GM21423 (cell line): ENCODE data around the gene ETS2.

ENCODE experiments used
- ATAC-seq: cut with Tn5 transposase; IDR thresholded peaks from one replicate; pipeline ENCODE4 v1.9.1; 2021; ENCODE audit warnings: mild to moderate bottlenecking, moderate library complexity; ENCODE audit not compliant: unreplicated experiment

ETS2 gene

GRCh38 chr21:38800924-38801744, 4.6 kb upstream of the ETS2 start:
- no peak for ATAC-seq

GRCh38 chr21:38802050-38803026, 3.4 kb upstream of the ETS2 start:
- ATAC-seq = no peak

DNA sequence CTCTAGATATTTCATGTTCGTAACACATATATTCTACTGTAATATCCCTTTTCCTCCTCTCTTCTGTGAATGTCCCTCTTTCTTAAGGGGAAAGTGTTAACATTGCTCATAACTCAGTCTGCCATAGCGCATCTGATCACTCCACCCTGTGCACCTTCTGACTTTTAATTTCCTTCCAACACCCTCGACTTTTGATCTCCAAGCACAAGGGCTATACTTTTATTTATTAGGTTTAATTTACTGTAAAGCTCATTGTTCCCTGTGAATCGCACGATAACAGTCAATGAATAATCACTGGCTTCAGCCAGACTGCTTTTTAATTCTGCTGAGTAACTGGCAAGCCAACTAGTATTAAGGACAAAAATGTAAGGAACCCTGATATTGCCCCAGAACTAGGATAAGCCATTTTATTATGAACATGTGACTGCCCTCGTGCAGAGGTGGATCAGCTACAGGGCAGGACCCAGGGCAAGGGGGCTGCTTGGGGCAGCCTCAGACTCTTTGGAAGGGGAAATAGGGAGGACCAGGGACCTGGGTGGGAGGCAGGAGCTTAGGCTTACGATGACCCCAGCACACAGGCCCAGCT, 2.6 kb upstream of the ETS2 start:
- ATAC-seq = no peak

DNA sequence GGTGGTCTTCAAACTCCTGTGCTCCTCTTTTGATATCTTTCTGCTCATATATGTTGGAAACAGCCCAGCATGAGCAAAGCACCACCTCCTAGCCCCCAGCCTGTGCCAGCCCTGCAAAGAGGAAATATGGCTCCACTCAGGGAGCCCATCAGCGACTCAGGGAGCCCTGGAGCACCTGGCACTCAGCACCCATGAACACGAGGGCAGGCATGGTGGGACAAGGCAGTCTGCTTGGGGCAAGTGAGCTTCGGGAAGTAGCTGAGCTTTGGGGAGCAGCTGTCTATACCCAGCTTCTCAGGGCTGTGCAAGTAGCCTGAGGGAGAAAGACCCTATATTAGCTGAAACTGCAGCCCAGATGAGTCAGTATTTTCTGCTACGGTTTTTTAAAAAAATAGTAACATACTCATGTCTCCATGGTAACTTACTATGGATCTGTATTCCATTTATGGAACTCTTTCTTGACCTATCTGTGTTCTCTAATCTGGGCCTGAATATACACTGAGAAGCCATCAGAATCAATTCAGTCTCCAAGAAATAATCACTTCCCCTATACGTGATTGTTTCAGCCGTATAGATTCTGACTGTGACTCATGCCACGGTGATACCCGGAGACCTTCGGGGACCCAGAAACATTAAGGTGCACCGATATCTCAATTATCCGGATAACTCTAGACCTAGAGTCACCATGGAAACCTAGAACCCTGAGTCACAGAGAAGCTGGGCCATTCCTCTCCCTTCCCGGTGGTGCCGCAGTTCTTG, 1.5 kb upstream of the ETS2 start:
- no peak for ATAC-seq

GRCh38 chr21:38804789-38805327, 871 bp upstream of the ETS2 start:
- ATAC-seq = no peak

- ATAC-seq = peak; percentile 18
Observed at GRCh38 chr21:38806153-38806941, 618 bp downstream of the ETS2 start.

- no peak for ATAC-seq
Observed at GRCh38 chr21:38806942-38807284, 1.2 kb downstream of the ETS2 start.

- no peak for ATAC-seq
Observed at GRCh38 chr21:38807441-38807871, 1.7 kb downstream of the ETS2 start.

- ATAC-seq = no peak
Observed at GRCh38 chr21:38807986-38808385, 2.3 kb downstream of the ETS2 start.

GRCh38 chr21:38809198-38809878, 3.6 kb downstream of the ETS2 start:
- no peak for ATAC-seq

- no peak for ATAC-seq
Observed at GRCh38 chr21:38810034-38810825, 4.5 kb downstream of the ETS2 start.

GRCh38 chr21:38810826-38811164, 5.1 kb downstream of the ETS2 start:
- no peak for ATAC-seq

GRCh38 chr21:38811257-38811656, 5.5 kb downstream of the ETS2 start:
- no peak for ATAC-seq

DNA sequence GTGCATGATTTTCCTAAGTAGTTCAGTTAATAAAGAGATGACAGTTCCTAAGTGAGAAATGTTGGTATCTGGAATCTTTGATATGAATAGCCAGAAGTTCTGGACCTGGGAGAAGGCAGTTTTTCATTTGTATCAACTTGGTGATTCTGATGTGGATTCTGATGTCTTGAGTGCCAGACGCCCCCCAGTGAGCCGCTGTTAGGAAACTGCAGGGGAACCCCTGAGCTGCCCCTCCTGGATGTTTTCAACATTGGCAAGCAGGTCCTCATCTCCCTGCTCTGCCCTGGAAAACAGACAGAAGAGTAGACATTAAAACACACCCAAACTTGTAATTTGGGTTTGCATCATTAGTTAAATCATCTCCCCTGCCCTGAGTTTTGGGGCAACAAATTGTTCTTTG, 7.4 kb downstream of the ETS2 start:
- ATAC-seq = no peak

GRCh38 chr21:38813547-38813946, 7.8 kb downstream of the ETS2 start:
- ATAC-seq = no peak

DNA sequence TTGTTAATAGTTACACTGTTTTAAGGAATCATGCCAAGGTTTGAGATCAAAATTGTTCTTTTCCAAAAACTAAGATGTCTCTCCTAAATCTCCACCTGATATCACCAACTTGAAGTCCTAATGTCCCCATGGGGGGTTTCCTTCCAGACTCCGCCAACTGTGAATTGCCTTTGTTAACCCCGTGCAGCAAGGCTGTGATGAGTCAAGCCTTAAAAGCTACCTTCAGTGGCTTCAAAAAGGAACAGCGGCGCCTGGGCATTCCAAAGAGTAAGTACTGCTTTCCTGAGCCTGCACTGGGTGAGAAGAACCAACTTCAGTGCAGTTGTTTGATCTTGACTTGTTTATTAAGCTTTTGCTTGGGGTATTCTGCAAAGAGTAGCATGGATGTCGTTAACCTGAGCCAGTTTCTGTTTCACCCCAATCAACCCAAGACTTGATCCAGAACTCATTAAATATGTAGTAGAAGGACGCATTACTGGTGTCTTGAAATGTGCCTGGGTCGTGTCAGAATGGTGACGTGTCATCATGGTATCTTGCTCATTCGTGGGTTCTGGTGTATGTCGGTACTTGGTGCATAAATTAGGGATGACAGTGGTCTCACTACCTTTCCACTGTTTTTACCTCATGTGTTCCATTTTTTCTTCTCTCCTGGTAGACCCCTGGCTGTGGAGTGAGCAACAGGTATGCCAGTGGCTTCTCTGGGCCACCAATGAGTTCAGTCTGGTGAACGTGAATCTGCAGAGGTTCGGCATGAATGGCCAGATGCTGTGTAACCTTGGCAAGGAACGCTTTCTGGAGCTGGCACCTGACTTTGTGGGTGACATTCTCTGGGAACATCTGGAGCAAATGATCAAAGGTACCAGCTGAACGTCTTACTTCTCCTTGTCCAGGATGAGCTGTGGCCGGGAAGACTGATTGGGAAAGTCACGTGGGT, 8.7 kb downstream of the ETS2 start:
- no peak for ATAC-seq

DNA sequence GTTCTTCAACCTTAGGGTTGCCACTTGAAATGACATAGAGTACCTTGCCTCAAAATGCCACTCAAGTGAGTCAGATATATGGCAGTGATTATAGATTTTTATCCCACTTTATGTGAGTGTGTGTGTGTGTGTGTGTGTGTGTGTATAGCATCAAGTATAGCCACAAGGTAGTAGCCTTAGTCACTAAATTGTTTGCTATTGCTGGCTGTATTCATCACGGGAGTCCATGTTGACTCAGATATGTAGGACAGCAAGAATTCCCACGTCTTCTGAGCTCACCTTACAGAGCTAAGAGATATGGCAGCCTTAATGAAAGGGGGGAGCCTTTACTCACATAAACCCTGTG, 9.3 kb downstream of the ETS2 start:
- no peak for ATAC-seq
